ENCODE measurements around the gene LTB4R2.
A peak's percentile ranks its signal among the peaks of the same experiment; 100 is the strongest.
"Not testable (repeated sequence)": the region's sequence is repeated elsewhere in the genome, so short reads cannot be mapped to it uniquely, and the experiment has no call there.

The LTB4R2 gene

GRCh38 chr14:24317141-24317928, 7.4 kb downstream of the LTB4R2 start:
- H3K27ac Mint-ChIP-seq, result peak overlapping the region; percentile 35
- H3K4me1 Mint-ChIP-seq, result peaks cover 43% of the 10 kb centered on the region
- H3K4me3 Mint-ChIP-seq, result peak overlapping the region; percentile 7
- H3K27me3 Mint-ChIP-seq, result no peaks in the 10 kb centered on the region
- peaks cover 2% of the 10 kb centered on the region for H3K36me3 Mint-ChIP-seq
- no peaks in the 10 kb centered on the region for H3K9me3 Mint-ChIP-seq

- Mint-ChIP-seq H3K36me3 (peaks cover 2% of the 10 kb centered on the region), H3K4me3 (no peak overlapping the region), H3K27ac (no peak overlapping the region)
These were observed 11.5 kb downstream of the LTB4R2 start for GRCh38 chr14:24321212-24321975.

GRCh38 chr14:24322672-24323071, 12.7 kb downstream of the LTB4R2 start:
- no peak overlapping the region for H3K27ac Mint-ChIP-seq
- H3K9me3 Mint-ChIP-seq, result no peaks in the 10 kb centered on the region
- no peak overlapping the region for H3K4me3 Mint-ChIP-seq
- peaks cover 10% of the 10 kb centered on the region for H3K4me1 Mint-ChIP-seq
- H3K36me3 Mint-ChIP-seq, result no peaks in the 10 kb centered on the region
- no peaks in the 10 kb centered on the region for H3K27me3 Mint-ChIP-seq

More at GRCh38 chr14:24321212-24321975, 11.5 kb downstream of the LTB4R2 start:
- no peaks in the 10 kb centered on the region for H3K27me3 Mint-ChIP-seq
- H3K4me1 Mint-ChIP-seq, result peaks cover 10% of the 10 kb centered on the region
- H3K9me3 Mint-ChIP-seq, result no peaks in the 10 kb centered on the region

DNA sequence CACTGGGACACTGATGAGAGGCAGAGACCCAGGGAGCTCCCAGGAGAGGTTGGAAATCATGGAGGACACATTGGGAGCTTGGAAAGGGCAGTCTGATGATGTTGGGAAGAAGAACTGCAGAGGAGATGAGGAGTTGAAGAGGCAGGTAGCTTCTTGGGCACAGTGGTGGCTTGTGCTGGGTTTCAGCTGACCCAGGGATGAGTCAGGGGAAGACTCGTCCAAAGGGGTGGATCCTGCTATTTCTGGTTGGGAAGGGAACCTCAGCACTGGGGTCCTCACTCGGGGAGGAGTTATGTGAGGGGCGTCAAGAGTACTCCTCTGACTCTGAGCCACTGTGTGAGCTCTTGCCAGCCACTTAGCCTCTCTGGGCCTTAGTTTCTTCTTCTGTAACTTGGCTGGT, 13.4 kb downstream of the LTB4R2 start:
- peaks cover 10% of the 10 kb centered on the region for H3K4me1 Mint-ChIP-seq
- H3K27ac Mint-ChIP-seq, result no peak overlapping the region
- no peaks in the 10 kb centered on the region for H3K27me3 Mint-ChIP-seq
- no peak overlapping the region for H3K4me3 Mint-ChIP-seq
- no peaks in the 10 kb centered on the region for H3K36me3 Mint-ChIP-seq
- H3K9me3 Mint-ChIP-seq, result no peaks in the 10 kb centered on the region

- Mint-ChIP-seq H3K27ac (no peak overlapping the region), H3K9me3 (no peaks in the 10 kb centered on the region), H3K4me1 (peaks cover 15% of the 10 kb centered on the region), H3K4me3 (no peak overlapping the region), H3K27me3 (no peaks in the 10 kb centered on the region), H3K36me3 (no peaks in the 10 kb centered on the region)
These were observed 14.1 kb downstream of the LTB4R2 start for GRCh38 chr14:24324024-24324423.

DNA sequence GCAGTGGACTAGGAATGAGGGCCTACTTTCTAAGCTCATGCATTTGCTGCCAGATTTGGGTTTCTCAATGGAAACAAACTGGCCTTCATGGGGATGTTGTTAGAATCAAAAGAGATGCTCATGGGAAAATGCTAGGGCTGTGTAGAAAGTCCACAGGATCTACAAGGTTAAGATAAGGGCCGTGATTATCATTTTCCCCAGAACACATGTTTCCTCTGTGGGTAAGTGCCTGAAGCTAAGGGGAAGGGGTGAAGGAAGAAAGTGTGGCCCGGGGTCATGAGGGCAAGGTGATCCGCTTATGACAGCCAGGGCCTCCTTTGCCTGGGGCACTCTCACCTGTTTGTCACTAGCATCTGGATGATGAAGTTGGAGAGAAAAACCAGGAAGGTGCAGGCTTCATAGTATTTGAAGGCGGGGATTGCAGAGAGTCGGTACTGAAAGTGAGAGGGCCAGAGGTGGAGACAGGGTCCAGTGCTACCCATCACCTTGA, 15.1 kb downstream of the LTB4R2 start:
- no peaks in the 10 kb centered on the region for H3K36me3 Mint-ChIP-seq
- H3K4me1 Mint-ChIP-seq, result peaks cover 19% of the 10 kb centered on the region
- H3K27ac Mint-ChIP-seq, result no peak overlapping the region
- H3K9me3 Mint-ChIP-seq, result no peaks in the 10 kb centered on the region
- H3K27me3 Mint-ChIP-seq, result no peaks in the 10 kb centered on the region
- no peak overlapping the region for H3K4me3 Mint-ChIP-seq

DNA sequence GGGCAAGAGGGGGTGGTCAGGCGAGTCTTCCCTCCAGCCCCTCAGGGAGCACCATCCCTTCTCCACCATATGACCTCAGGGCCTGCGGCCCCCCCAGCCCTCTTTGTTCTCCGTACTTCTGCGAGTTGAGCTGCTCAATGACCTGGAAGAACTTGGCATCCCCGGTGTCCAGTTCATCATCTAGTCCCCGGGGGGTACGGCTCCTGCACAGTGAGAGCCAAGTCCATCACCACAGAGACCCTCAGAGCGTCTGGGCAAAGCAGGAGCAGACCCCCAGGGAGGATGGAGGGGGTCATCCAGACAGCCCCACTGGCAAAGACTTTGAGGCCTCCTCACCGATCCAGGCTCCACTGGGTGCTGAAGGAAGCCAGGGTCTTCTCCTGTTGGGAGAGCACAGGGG, 16.0 kb downstream of the LTB4R2 start:
- peaks cover 19% of the 10 kb centered on the region for H3K4me1 Mint-ChIP-seq
- H3K4me3 Mint-ChIP-seq, result no peak overlapping the region
- no peaks in the 10 kb centered on the region for H3K36me3 Mint-ChIP-seq
- no peaks in the 10 kb centered on the region for H3K27me3 Mint-ChIP-seq
- H3K9me3 Mint-ChIP-seq, result no peaks in the 10 kb centered on the region
- H3K27ac Mint-ChIP-seq, result no peak overlapping the region

GRCh38 chr14:24327303-24327702, 17.4 kb downstream of the LTB4R2 start:
- Mint-ChIP-seq H3K27me3 (peaks cover 3% of the 10 kb centered on the region), H3K4me1 (peaks cover 24% of the 10 kb centered on the region), H3K36me3 (no peaks in the 10 kb centered on the region)

DNA sequence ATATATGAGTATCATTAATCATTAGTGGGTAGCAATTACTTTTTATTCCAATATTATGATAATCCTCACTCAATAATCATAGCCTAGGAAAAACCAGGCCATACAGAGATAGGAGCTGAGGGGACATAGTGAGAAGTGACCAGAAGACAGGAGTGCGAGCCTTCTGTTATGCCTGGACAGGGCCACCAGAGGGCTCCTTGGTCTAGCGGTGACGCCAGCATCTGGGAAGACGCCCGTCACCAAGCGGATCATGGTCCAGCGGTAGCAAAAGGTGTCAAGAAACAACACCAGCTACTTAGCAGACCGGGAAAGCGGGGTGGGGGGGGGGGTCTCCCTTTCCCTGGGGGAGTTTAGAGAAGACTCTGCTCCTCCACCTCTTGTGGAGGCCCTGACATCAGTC, 18.0 kb downstream of the LTB4R2 start:
- not testable (repeated sequence) for H3K27ac Mint-ChIP-seq, H3K4me3 Mint-ChIP-seq, H3K9me3 Mint-ChIP-seq, H3K36me3 Mint-ChIP-seq, H3K27me3 Mint-ChIP-seq
- H3K4me1 Mint-ChIP-seq, result peaks cover 25% of the 10 kb centered on the region

More at GRCh38 chr14:24327303-24327702, 17.4 kb downstream of the LTB4R2 start:
- Mint-ChIP-seq H3K4me3 (no peak overlapping the region), H3K9me3 (no peaks in the 10 kb centered on the region), H3K27ac (no peak overlapping the region)

DNA sequence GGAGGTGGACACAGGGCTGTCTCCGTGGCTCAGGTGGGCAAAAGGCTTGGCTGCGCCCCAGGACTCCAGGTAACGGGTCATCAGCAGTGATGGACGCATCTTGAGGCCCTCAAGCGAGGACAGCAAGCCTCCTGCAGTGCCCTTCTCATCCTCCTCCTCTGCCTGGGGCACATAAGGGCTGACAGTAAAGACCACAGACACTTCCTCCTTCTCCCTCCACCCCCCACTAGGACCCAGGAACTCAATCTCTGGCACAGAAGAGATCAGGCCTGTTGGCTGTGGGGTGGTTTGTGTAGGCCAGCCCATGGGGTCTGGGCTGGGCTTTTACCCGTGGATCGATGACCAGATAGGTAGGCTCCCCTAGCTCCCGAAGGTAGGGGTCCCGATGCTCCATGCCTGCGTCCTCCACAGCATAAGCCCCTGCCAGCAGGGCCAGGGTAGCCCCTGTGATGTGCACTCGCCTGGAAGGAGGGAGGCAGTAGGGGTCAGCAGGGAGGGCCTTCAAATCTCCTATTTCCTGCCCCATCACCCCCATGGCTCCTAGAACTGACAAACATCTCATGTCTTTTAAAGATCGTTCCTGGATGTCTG, 19.2 kb downstream of the LTB4R2 start:
- Mint-ChIP-seq H3K9me3 (no peaks in the 10 kb centered on the region), H3K27ac (no peak overlapping the region), H3K4me3 (no peak overlapping the region), H3K36me3 (no peaks in the 10 kb centered on the region), H3K27me3 (peaks cover 5% of the 10 kb centered on the region), H3K4me1 (peaks cover 32% of the 10 kb centered on the region)

DNA sequence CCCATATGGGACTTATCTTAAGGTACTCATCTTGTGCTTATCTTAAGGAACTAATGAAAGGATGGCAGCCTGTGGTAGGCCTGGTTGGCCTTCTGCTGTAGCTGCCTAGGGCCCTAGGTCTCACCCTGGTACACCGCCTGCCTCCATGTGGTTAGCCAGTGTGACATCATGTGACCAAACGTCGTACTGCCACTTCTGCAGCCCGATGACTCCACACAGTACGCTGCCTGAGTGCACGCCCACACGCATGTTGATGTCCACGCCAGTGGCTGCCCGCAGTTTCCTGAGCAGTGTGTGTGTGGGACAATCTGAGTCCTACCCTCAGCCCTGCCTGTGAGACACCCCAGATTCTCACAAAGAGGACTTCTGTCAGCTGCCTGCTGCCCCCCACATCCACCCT, 19.8 kb downstream of the LTB4R2 start:
- Mint-ChIP-seq H3K36me3 (no peaks in the 10 kb centered on the region), H3K4me1 (peaks cover 34% of the 10 kb centered on the region), H3K9me3 (no peaks in the 10 kb centered on the region), H3K4me3 (no peak overlapping the region), H3K27me3 (peaks cover 5% of the 10 kb centered on the region), H3K27ac (no peak overlapping the region)

- no peak overlapping the region for H3K4me3 Mint-ChIP-seq
- peaks cover 6% of the 10 kb centered on the region for H3K27me3 Mint-ChIP-seq
- H3K36me3 Mint-ChIP-seq, result peaks cover 2% of the 10 kb centered on the region
- H3K4me1 Mint-ChIP-seq, result peaks cover 34% of the 10 kb centered on the region
- H3K27ac Mint-ChIP-seq, result no peak overlapping the region
- H3K9me3 Mint-ChIP-seq, result no peaks in the 10 kb centered on the region
These were observed 21.2 kb downstream of the LTB4R2 start for GRCh38 chr14:24330973-24331674.

DNA sequence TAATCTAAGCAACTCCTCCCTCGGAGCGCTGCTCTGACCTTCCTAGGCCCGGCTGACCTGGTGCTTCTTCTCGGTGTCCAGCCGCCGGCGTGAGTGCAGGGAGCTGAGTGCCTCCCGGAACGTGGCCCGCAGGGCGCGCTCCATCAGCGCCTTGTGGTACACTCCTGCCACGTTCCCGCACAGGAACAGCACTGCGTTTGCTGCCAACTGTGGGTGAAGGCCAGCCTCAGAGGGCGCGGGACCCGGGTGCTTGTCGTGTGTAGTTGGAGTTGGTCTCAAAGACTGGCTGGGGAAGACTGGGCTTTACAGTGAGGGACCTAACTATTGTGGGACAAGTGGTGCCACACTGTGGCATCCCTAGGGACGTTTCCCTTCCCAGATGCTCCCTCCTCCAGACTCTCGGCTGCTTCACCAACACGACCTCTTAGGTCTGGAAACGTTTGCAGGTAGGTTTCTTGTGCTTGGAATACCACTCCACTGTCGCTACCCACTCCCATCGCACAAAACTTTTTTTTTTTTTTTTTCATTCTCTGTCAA, 21.9 kb downstream of the LTB4R2 start:
- H3K4me3 Mint-ChIP-seq, result peak overlapping the region; percentile 88
- peak overlapping the region; percentile 71 for H3K27ac Mint-ChIP-seq
- peaks cover 2% of the 10 kb centered on the region for H3K36me3 Mint-ChIP-seq
- peaks cover 34% of the 10 kb centered on the region for H3K4me1 Mint-ChIP-seq
- H3K27me3 Mint-ChIP-seq, result peaks cover 6% of the 10 kb centered on the region
- H3K9me3 Mint-ChIP-seq, result no peaks in the 10 kb centered on the region

- Mint-ChIP-seq H3K4me1 (peaks cover 30% of the 10 kb centered on the region), H3K4me3 (peak overlapping the region; percentile 88), H3K36me3 (peaks cover 2% of the 10 kb centered on the region), H3K27me3 (peaks cover 6% of the 10 kb centered on the region), H3K27ac (peak overlapping the region; percentile 71), H3K9me3 (no peaks in the 10 kb centered on the region)
These were observed 22.5 kb downstream of the LTB4R2 start for GRCh38 chr14:24332268-24332993.

Measured in activated naive CD4-positive, alpha-beta T cell treated with anti-CD3 and anti-CD28 coated beads, Interleukin-2, amount 50 U/mL, for 24 hours (primary cell).